Natural killer cell (primary cell): ENCODE results near the gene PLXNA4. TPM values are rescaled to one million over a fixed set of nuclear protein-coding genes. Genes with fewer than 3 reads are reported as not detected.
A peak's percentile ranks its signal among the peaks of the same experiment; 100 is the strongest.

Experiments
- ATAC-seq, 3 donors: fragments of 150-1000 bp in 2 of 3; fragments of 200-7000 bp in 1 of 3; cut with Tn5 transposase; 1 replicate in 1 of 3; 2 replicates in 2 of 3; pipeline ENCODE4 v1.10.0; 2021; ENCODE audit warnings: mild to moderate bottlenecking in 2 of 3, moderate library complexity in 2 of 3
- DNase-seq, 2 donors: peaks; one replicate each; pipeline versions ENCODE4 v3.0.0 to v3.0.0-alpha.2; 2013 to 2021; ENCODE audit warnings: mixed read lengths in 1 of 2
- H3K27ac ChIP-seq: one replicate; pipeline ENCODE4 v1.5.1; 2013; ENCODE audit warnings: mild to moderate bottlenecking, low read length
- H3K27me3 ChIP-seq: one replicate; pipeline ENCODE4 v1.6.1; 2013; ENCODE audit warnings: low read length; ENCODE audit not compliant: control insufficient read depth, insufficient read depth
- H3K36me3 ChIP-seq: one replicate; pipeline ENCODE4 v1.6.1; 2013; ENCODE audit warnings: low read length; ENCODE audit not compliant: control insufficient read depth, insufficient read depth
- H3K4me1 ChIP-seq: one replicate; pipeline ENCODE4 v1.6.1; 2013; ENCODE audit warnings: low read length; ENCODE audit not compliant: control insufficient read depth, insufficient read depth
- H3K4me3 ChIP-seq: one replicate; pipeline ENCODE4 v1.5.1; 2013; ENCODE audit warnings: low read length
- H3K9me3 ChIP-seq: one replicate; pipeline ENCODE4 v1.6.1; 2013; ENCODE audit warnings: low read length; ENCODE audit not compliant: control insufficient read depth, insufficient read depth
- H3K27ac Mint-ChIP-seq, 2 donors: one replicate each; pipeline ENCODE4 v1.8.0; 2022; ENCODE audit warnings: mild to moderate bottlenecking in 2 of 2, mixed read lengths in 2 of 2, moderate library complexity in 1 of 2
- H3K27me3 Mint-ChIP-seq, 2 donors: one replicate each; pipeline ENCODE4 v1.8.0; 2022; ENCODE audit warnings: low read depth in 2 of 2, mixed read lengths in 2 of 2
- H3K36me3 Mint-ChIP-seq: one replicate; pipeline ENCODE4 v1.8.0; 2022; ENCODE audit warnings: mixed read lengths
- H3K4me1 Mint-ChIP-seq, 2 donors: one replicate each; pipeline ENCODE4 v1.8.0; 2022; ENCODE audit warnings: mixed read lengths in 2 of 2
- H3K4me3 Mint-ChIP-seq: one replicate; pipeline ENCODE4 v1.8.0; 2022; ENCODE audit warnings: mild to moderate bottlenecking, moderate library complexity, mixed read lengths
- H3K9me3 Mint-ChIP-seq, 2 donors: one replicate each; pipeline ENCODE4 v1.8.0; 2022; ENCODE audit warnings: mixed read lengths in 2 of 2
- WGBS: methylation state at CpG from one replicate; pipeline ENCODE4 v1.1.7; 2013; ENCODE audit warnings: missing lambda C conversion rate; ENCODE audit not compliant: insufficient coverage; 5-methylcytosine and 5-hydroxymethylcytosine counted together
- intact Hi-C: fragments of 100-400 bp; cut with micrococcal nuclease; formaldehyde crosslinking; loops from one replicate; pipeline ENCODE4 v1.14.2; 2022
- total RNA-seq, 4 donors: library from RNA; stranded (reverse); fragments of 120-200 nt in 1 of 4; gene quantifications; one replicate each; pipeline versions ENCODE4 v1.2.3 to v1.2.4, GENCODE V29; 2013 to 2022
- TF ChIP-seq, protein P1 (sequence below): fragments of 200-600 bp; IDR thresholded peaks from one replicate; pipeline ENCODE4 v1.8.0; 2022; ENCODE audit warnings: antibody characterized with exemption

PLXNA4 gene
- total RNA-seq, 3 donors from 2014 or later (not counting 1 experiment from before 2014, with no cell fraction given): 5.1 to 15.3 (median 10.9) TPM

DNA sequence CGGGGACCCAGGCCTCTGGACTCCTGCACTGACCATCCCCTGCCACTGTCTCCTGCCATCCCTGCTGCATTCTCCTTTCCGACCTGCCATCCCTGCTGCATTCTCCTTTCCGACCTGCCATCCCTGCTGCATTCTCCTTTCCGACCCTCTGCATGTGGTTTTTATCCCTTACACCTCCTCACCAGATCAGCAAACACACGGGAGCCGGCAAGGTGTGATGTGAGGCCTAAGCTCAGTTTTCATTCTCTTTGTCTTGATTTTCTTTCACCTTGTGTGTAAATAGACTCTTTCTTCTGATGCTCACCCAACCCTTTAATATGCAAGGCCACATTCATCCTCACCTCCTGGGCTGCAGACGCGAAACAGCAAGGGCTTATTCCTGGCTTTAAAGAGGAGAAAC is 11.4 kb downstream of the PLXNA4 start:
- no peak for ATAC-seq
- intact Hi-C loops: no loop called here
- no peaks in the 10 kb centered on the region for H3K27me3 ChIP-seq
- Mint-ChIP-seq H3K4me3 (no peak overlapping the region), H3K4me1 (peaks cover 3 to 6% of the 10 kb centered on the region in 2 donors), H3K36me3 (no peaks in the 10 kb centered on the region), H3K27ac (no peak overlapping the region), H3K9me3 (no peaks in the 10 kb centered on the region), H3K27me3 (peaks cover 40 to 44% of the 10 kb centered on the region in 2 donors)
- H3K36me3 ChIP-seq: no peaks in the 10 kb centered on the region
- no peak for DNase-seq
- H3K27ac ChIP-seq: no peak overlapping the region
- WGBS: 88% methylated on average over 8 of the region's 8 CpGs
- no peak overlapping the region for H3K4me3 ChIP-seq
- no peaks in the 10 kb centered on the region for H3K9me3 ChIP-seq
- no peaks in the 10 kb centered on the region for H3K4me1 ChIP-seq
- TF ChIP-seq, protein P1, sequence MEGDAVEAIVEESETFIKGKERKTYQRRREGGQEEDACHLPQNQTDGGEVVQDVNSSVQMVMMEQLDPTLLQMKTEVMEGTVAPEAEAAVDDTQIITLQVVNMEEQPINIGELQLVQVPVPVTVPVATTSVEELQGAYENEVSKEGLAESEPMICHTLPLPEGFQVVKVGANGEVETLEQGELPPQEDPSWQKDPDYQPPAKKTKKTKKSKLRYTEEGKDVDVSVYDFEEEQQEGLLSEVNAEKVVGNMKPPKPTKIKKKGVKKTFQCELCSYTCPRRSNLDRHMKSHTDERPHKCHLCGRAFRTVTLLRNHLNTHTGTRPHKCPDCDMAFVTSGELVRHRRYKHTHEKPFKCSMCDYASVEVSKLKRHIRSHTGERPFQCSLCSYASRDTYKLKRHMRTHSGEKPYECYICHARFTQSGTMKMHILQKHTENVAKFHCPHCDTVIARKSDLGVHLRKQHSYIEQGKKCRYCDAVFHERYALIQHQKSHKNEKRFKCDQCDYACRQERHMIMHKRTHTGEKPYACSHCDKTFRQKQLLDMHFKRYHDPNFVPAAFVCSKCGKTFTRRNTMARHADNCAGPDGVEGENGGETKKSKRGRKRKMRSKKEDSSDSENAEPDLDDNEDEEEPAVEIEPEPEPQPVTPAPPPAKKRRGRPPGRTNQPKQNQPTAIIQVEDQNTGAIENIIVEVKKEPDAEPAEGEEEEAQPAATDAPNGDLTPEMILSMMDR: no peak

DNA sequence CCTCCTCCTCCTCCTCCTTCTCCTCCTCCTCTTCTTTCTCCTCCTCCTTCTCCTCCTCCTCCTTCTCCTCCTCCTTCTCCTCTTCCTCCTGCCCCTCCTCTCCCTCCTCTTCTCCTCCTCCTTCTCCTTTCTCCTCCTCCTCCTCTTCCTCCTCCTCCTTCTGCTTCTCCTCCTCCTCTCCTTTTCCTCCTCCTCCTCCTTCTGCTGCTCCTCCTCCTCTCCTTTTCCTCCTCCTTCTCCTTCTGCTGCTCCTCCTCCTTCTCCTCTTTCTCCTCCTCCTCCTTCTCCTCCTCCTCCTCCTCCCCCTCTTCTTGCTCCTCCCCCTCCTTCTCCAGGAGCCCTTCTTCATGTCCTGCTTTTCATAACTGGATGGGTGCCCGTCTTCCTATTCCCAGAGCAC is 12.2 kb downstream of the PLXNA4 start:
- Mint-ChIP-seq H3K27ac (peak overlapping the region in 1 of 2 donors; percentile 24), H3K4me3 (no peak overlapping the region), H3K27me3 (peaks cover 35 to 39% of the 10 kb centered on the region in 2 donors), H3K9me3 (no peaks in the 10 kb centered on the region), H3K36me3 (no peaks in the 10 kb centered on the region), H3K4me1 (peaks cover 0 to 6% of the 10 kb centered on the region in 2 donors)
- WGBS: 62% methylated on average over 1 of the region's 1 CpG
- ATAC-seq (no peak), DNase-seq (no peak)
- Histone ChIP-seq H3K27me3 (no peaks in the 10 kb centered on the region), H3K27ac (no peak overlapping the region), H3K4me3 (no peak overlapping the region), H3K4me1 (no peaks in the 10 kb centered on the region), H3K9me3 (no peaks in the 10 kb centered on the region), H3K36me3 (no peaks in the 10 kb centered on the region)
- intact Hi-C loops: no loop called here
- TF ChIP-seq, protein P1: no peak

DNA sequence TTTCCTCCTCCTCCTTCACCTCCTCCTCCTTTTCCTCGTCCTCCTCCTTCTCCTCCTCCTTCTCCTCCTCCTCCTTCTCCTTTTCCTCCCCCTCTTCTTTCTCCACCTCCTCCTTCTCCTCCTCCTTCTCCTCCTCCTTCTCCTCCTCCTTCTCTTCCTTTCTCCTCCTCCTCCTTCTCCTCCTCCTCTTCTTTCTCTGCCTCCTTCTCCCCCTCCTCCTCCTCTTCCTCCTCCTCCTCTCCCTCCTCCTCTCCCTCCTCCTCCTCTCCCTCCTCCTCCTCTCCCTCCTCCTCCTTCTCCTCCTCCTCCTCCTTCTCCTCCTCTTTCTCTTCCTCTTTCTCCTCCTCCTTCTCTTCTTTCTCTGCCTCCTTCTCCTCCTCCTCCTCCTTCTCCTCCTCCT is 13.6 kb downstream of the PLXNA4 start:
- DNase-seq (no peak), ATAC-seq (no peak)
- Mint-ChIP-seq H3K27ac (no peak overlapping the region), H3K4me3 (no peak overlapping the region), H3K27me3 (peaks cover 25 to 35% of the 10 kb centered on the region in 2 donors), H3K4me1 (peaks cover 3 to 9% of the 10 kb centered on the region in 2 donors), H3K9me3 (no peaks in the 10 kb centered on the region), H3K36me3 (no peaks in the 10 kb centered on the region)
- H3K4me1 ChIP-seq: no peaks in the 10 kb centered on the region
- no peak overlapping the region for H3K4me3 ChIP-seq
- H3K36me3 ChIP-seq: no peaks in the 10 kb centered on the region
- TF ChIP-seq, protein P1: no peak
- no peak overlapping the region for H3K27ac ChIP-seq
- 51% methylated on average over 1 of the region's 1 CpG for WGBS
- intact Hi-C loops: no loop called here
- no peaks in the 10 kb centered on the region for H3K27me3 ChIP-seq
- no peaks in the 10 kb centered on the region for H3K9me3 ChIP-seq

DNA sequence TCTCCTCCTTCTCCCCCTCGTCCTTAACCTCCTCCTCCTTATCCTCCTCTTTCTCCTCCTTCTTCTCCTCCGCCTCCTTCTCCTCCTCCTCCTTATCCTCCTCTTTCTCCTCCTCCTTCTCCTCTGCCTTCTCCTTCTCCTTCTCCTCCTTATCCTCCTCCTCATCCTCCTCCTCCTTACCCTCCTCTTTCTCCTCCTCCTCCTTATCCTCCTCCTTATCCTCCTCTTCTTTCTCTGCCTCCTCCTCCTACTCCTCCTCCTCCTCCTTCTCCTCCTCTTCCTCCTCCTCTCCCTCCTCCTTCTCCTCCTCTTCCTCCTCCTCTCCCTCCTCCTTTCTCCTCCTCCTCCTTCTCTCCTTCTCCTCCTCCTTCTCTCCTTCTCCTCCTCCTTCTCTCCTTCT is 14.5 kb downstream of the PLXNA4 start:
- Histone ChIP-seq H3K27ac (no peak overlapping the region), H3K9me3 (no peaks in the 10 kb centered on the region), H3K27me3 (no peaks in the 10 kb centered on the region), H3K4me1 (no peaks in the 10 kb centered on the region), H3K36me3 (no peaks in the 10 kb centered on the region), H3K4me3 (no peak overlapping the region)
- DNase-seq (no peak), ATAC-seq (no peak)
- no peaks in the 10 kb centered on the region for H3K9me3 Mint-ChIP-seq
- peaks cover 6 to 12% of the 10 kb centered on the region in 2 donors for H3K4me1 Mint-ChIP-seq
- 76% methylated on average over 2 of the region's 2 CpGs for WGBS
- peaks cover 25 to 35% of the 10 kb centered on the region in 2 donors for H3K27me3 Mint-ChIP-seq
- no peak overlapping the region for H3K4me3 Mint-ChIP-seq
- H3K27ac Mint-ChIP-seq: no peak overlapping the region
- TF ChIP-seq, protein P1: no peak
- intact Hi-C loops: no loop called here
- no peaks in the 10 kb centered on the region for H3K36me3 Mint-ChIP-seq
